ENCODE results near the gene MEIKIN.

MEIKIN gene

DNA sequence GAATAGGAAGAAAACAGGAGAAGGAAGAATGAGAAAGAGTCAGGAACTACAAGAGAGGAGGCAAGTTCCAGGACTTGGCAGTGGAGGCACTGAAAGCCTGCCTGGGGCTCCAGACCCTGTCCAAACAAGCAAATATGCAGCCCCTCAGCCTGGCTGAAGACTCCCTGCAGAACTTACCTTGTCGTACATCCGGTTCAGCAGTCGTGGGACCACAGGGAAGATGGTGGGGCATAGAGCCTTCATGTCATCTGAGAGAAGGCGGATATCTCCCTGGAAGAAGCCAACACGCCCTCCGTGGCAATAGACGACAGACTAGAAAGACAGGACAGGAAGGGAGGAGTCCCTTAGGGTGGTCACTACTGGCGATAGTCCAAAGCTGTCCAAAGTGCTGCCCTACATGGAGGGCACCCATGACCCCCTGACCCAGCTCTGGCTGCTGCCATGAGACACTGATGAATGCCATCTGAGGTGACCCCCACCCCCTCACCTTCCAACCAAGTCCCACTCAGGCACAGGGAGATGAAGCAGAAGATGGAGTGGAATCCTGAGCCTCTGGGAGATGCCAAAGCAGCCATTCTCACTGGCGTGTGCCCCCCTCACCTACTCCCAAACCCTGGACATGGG is 27.7 kb upstream of the MEIKIN start:
- DNase-seq = no peak

- no peak for DNase-seq
Observed at GRCh38 chr5:131968396-131968954, 23.0 kb upstream of the MEIKIN start.

- DNase-seq = no peak
Observed at GRCh38 chr5:131966551-131966950, 21.1 kb upstream of the MEIKIN start.

GRCh38 chr5:131965826-131966415 is 20.5 kb upstream of the MEIKIN start:
- DNase-seq = no peak

- DNase-seq = no peak
Observed at GRCh38 chr5:131959906-131960305, 14.4 kb upstream of the MEIKIN start.

GRCh38 chr5:131959136-131959535 is 13.7 kb upstream of the MEIKIN start:
- DNase-seq = no peak

- no peak for DNase-seq
Observed at GRCh38 chr5:131957721-131958441, 12.4 kb upstream of the MEIKIN start.

GRCh38 chr5:131953969-131954368 is 8.5 kb upstream of the MEIKIN start:
- no peak for DNase-seq

GRCh38 chr5:131952301-131952857 is 6.9 kb upstream of the MEIKIN start:
- no peak for DNase-seq

- no peak for DNase-seq
Observed at GRCh38 chr5:131950706-131951105, 5.2 kb upstream of the MEIKIN start.

DNA sequence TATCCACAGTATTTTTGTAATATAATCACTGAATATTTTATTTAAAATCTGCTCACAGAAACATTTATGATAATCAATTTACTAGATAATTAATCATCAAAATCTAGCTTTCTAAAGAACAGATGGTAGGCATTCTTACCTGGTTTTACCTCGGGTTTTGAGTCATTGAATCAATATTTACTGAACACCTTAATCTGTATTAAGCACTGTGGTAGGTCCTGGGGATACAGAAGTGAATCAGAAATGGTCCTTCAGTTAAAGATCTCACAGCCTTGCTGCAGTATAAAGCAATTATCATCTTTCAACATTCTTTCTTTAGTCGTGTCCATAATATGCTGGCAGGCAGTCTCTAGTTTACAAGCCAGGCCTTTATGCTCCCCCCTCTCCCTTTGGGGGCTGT is 2.0 kb upstream of the MEIKIN start:
- no peak for DNase-seq

DNA sequence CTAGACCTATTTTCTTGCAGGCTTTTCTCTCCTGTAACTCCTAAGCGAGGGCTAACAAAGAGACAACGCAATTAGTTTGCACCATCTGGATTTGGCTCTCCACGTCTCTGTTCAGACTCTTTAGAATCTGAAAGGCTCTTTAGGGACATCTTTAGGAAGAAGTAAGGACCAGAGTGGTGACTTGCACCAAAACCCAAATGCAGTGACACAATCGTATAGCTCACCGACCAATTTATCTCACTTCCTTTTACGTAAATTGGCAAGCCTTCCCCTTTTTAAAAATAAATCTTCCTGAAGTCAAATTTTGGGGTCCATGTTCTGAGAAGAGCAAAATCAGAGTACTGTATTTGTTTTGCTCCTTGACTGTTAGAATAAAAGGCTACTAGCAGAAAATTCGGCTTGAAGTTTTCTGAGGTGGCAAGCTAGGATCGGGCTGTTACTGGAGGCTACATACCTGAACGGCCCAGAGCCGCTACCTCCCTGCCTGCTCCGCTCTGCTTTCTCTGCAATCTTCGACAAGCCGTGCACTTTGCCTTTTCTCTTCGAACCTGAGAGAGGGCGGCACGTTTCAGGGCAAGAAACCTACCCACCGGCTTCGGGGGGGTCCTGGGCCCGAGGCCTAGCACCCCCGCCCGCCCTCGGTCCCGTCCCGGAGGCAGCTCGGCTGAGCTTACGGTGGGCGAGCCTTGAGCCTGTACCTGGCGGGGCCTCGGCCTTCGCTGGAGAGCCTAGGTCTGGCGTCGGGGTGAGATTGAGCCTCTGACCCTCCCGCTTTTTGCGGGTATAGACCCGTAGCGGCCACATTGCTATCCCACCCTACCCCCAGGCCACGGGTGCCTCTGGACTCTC is 537 bp downstream of the MEIKIN start:
- DNase-seq = no peak

GRCh38 chr5:131943916-131944315 is 1.5 kb downstream of the MEIKIN start:
- DNase-seq = no peak

- DNase-seq = no peak
Observed at GRCh38 chr5:131942016-131942415, 3.4 kb downstream of the MEIKIN start.

DNA sequence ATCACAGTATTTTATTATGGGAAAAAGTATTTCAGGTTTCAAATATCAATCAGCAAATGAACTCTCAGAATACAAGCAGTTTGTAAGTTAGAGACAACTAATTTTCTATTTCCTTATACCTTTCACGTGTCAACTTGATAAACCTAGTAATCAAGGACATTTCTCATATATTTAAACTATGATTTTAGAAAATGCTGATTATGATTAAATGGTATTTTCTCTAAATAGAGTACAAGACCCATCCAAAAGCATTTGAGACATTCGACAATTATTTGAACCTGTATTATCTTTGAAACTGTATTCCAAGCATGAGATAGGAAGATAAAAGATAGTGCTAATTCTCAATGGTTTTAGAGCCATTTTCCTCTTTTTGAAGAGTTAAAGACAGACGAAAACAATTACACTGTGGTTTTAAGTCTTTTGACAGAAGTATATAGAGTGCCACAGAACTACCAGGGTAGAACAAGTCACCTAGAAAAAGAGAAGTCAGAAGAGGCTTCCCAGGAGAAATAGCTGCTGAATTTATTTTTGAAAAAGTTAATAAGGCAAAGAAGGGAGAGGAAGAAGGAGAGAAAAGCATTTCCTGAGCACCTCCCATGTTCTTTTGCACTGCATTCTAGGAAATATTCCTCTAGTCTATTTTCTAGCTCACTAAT is 5.6 kb downstream of the MEIKIN start:
- DNase-seq = no peak

GRCh38 chr5:131932235-131932634 is 13.2 kb downstream of the MEIKIN start:
- no peak for DNase-seq

GRCh38 chr5:131928957-131929356 is 16.5 kb downstream of the MEIKIN start:
- no peak for DNase-seq

DNA sequence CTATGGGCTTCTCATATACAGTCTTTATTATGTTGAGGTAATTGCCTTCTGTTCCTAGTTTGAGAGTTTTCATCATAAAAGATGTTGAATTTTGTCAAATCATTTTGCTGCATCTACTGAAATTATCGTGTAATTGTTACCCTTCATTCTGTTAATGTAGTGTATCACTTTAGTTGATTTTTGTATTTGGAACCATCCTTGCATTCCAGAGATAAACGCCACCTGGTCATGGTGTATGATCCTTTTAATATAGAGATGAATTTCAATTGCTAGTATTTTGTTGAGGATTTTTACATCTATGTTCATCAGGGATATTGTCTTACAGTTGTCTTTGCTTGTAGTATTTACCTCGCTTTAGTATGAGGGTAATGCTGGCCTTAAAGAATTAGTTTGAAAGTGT is 19.3 kb downstream of the MEIKIN start:
- no peak for DNase-seq

GRCh38 chr5:131916481-131916880 is 29.0 kb downstream of the MEIKIN start:
- no peak for DNase-seq

- no peak for DNase-seq
Observed at GRCh38 chr5:131914472-131914871, 31.0 kb downstream of the MEIKIN start.

DNA sequence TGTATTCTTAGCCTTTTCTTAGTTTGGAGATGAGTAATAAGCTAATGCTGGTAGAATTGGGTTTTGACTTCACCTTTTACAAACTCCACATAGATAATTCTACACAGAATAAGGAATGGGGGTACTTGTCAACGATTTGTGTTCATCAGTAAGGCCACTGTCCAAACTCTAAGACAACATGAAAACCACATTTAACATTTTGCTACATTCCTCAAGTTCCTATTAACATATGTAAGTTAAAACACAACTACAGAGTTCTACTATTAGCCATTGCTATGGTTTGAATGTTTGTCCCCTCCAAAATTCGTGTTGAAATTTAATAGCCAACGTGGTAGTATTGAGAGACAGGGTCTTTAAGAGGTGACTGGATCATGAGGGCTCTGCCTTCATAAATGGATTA is 31.9 kb downstream of the MEIKIN start:
- no peak for DNase-seq

DNA sequence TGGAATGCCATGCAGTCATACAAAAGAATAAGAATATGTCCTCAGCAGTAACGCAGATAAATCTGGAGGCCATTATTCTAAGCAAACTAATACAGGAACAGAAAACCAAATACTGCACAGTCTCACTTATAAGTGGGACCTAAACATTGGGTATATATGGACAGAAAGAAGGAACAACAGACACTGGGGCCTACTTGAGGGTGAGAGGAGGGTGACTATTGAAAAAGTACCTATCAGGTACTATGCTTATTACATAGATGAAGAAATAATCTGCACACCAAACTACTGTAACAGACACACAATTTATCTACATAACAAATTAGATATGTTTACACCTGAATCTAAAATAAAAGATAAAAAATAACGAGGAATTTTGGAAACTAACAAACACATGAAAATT is 38.8 kb downstream of the MEIKIN start:
- DNase-seq = no peak
